ENCODE results near the gene RGS14.

Gene RGS14

DNA sequence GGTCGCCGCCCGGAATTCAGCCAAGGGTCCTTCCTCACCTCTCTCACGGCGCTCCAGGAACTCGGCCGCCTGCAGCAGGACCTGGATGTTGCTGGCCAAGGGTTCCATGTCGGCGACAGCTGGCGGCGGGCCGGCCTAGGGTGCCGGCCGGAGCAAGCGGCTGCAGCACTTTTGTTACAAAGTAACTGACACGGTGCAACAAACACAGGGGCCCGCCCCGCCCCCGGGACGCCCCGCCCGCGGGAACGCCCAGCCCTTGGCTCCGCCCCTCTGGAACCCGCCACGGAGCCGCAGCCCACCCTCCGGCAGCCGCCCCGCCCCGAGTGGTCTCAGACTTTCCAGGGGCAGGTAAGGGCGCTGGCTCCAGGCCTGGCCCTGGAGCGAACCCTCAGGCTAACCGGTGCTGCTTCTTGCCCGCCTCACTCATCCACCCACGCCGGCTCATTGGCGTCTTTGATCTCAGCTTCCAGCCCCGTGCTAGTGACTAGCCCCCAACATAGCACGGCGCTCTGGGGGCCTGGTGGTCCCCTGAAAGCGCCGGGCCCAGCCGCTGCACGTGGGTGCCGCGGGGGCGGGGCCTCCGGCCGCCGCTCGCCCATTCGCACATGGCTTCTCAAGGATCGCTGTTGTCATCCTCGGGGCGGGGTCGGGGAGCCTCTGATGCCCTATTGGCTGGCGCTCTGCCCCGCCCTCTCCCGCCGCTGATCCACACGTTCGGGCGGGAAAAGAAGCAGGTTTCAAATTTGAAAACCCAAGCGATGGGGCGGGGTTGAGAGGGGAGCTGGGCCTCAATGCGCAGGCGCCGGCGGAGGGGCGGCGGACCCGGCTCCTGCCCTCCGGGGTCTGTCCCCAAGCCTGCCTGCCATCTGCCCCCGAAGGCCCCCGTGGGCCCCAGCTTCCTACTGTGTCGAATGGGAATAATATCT is 45.7 kb upstream of the RGS14 start, which contains the start of gene MXD3:
MXD3 (minus strand) TSS at position 176 of the 926 bp plus-strand sequence; CDS start at position 108, 68 bp downstream.
- TF ChIP-seq EZH2phosphoT487 (IDR thresholded peaks at IDR 0.05; ENCODE audit: low read length), result no peak
- TF ChIP-seq, protein P1, sequence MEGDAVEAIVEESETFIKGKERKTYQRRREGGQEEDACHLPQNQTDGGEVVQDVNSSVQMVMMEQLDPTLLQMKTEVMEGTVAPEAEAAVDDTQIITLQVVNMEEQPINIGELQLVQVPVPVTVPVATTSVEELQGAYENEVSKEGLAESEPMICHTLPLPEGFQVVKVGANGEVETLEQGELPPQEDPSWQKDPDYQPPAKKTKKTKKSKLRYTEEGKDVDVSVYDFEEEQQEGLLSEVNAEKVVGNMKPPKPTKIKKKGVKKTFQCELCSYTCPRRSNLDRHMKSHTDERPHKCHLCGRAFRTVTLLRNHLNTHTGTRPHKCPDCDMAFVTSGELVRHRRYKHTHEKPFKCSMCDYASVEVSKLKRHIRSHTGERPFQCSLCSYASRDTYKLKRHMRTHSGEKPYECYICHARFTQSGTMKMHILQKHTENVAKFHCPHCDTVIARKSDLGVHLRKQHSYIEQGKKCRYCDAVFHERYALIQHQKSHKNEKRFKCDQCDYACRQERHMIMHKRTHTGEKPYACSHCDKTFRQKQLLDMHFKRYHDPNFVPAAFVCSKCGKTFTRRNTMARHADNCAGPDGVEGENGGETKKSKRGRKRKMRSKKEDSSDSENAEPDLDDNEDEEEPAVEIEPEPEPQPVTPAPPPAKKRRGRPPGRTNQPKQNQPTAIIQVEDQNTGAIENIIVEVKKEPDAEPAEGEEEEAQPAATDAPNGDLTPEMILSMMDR (IDR thresholded peaks at IDR 0.05; ENCODE audit: low read length), result no peak
- no peak for TF ChIP-seq EZH2 (optimal IDR thresholded peaks at IDR 0.05; ENCODE audit: low read depth, low read length)
- Histone ChIP-seq H4K20me1 (ENCODE audit: insufficient read depth, low read length) (no peaks in the 10 kb centered on the region), H3K4me3 (ENCODE audit: low read length) (peak within 1 kb of the TSS; percentile 99), H3K9ac (ENCODE audit: low read length) (peak within 1 kb of the TSS; percentile 89), H3K27ac (ENCODE audit: low read length) (peak within 1 kb of the TSS; percentile 93), H3K36me3 (replicated peaks; ENCODE audit: insufficient read depth, low read length) (no peaks in the 10 kb centered on the region), H3K4me2 (ENCODE audit: low read depth, low read length) (peak within 1 kb of the TSS; percentile 98), H3K9me3 (replicated peaks; ENCODE audit: insufficient read depth, low read length) (no peaks in the 10 kb centered on the region), H3K27me3 (replicated peaks; ENCODE audit: insufficient read depth, low read length) (no peaks in the 10 kb centered on the region), H3K79me2 (ENCODE audit: low read length) (peaks cover 46% of the 10 kb centered on the region), H3K9me2 (replicated peaks; ENCODE audit: insufficient read depth, low read length) (no peaks in the 10 kb centered on the region), H2AFZ (ENCODE audit: low read length) (0 out of 2 replicates have a peak within 1 kb of the TSS, but pooled peaks have one; percentile 44), H3K4me1 (ENCODE audit: low read length) (peaks cover 18% of the 10 kb centered on the region), H3F3A (ENCODE audit: insufficient read depth, low read length) (peaks cover 51% of the 10 kb centered on the region)
- peak; percentile 99 for DNase-seq

DNA sequence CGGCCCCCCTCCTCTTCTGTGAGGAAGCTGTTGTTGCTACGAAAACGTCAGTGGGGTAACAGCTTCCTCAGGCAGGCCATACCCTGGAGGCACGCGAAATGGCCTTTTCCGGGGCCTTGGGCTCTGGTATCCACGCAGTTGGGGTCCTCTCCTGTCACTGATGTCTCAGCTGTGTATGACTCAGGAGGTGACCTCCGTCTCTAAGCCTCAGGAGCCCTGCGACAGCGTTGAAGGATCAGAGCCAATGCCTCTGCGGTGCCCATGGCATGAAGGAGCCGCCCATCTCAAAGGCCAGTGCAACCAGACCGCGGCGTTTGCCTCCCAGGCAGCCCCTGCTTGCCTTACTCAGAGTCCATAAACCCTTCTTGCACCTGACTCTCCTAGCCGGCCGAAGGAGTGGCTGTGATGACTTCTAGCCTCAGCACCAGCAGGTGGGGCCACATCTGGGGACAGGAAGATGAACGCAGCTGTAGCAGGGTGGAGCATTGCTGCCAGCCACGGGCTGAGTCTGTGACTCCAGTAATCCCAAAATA is 45.0 kb upstream of the RGS14 start:
- Histone ChIP-seq H4K20me1 (ENCODE audit: insufficient read depth, low read length) (no peaks in the 10 kb centered on the region), H3F3A (ENCODE audit: insufficient read depth, low read length) (peaks cover 46% of the 10 kb centered on the region), H3K9ac (ENCODE audit: low read length) (peak overlapping the region; percentile 89), H3K4me3 (ENCODE audit: low read length) (peak overlapping the region; percentile 99), H3K9me3 (replicated peaks; ENCODE audit: insufficient read depth, low read length) (no peaks in the 10 kb centered on the region), H3K4me2 (ENCODE audit: low read depth, low read length) (peak overlapping the region; percentile 98), H3K27me3 (replicated peaks; ENCODE audit: insufficient read depth, low read length) (no peaks in the 10 kb centered on the region), H3K4me1 (ENCODE audit: low read length) (peaks cover 18% of the 10 kb centered on the region), H2AFZ (ENCODE audit: low read length) (no peak overlapping the region), H3K27ac (ENCODE audit: low read length) (peak overlapping the region; percentile 93), H3K36me3 (replicated peaks; ENCODE audit: insufficient read depth, low read length) (no peaks in the 10 kb centered on the region), H3K79me2 (ENCODE audit: low read length) (peaks cover 39% of the 10 kb centered on the region), H3K9me2 (replicated peaks; ENCODE audit: insufficient read depth, low read length) (no peaks in the 10 kb centered on the region)
- DNase-seq, result peak; percentile 86
- no peak for TF ChIP-seq EZH2phosphoT487 (IDR thresholded peaks at IDR 0.05; ENCODE audit: low read length)
- TF ChIP-seq, protein P1 (IDR thresholded peaks at IDR 0.05; ENCODE audit: low read length), result peak; percentile 41
- TF ChIP-seq EZH2 (optimal IDR thresholded peaks at IDR 0.05; ENCODE audit: low read depth, low read length), result no peak

GRCh38 chr5:177313561-177314259 is 44.0 kb upstream of the RGS14 start:
- H3K4me3 ChIP-seq (ENCODE audit: low read length), result no peak overlapping the region
- peaks cover 42% of the 10 kb centered on the region for H3F3A ChIP-seq (ENCODE audit: insufficient read depth, low read length)
- no peaks in the 10 kb centered on the region for H3K36me3 ChIP-seq (replicated peaks; ENCODE audit: insufficient read depth, low read length)
- H3K27ac ChIP-seq (ENCODE audit: low read length), result no peak overlapping the region
- peak overlapping the region; percentile 98; the same call in 1 of the 2 replicates for H3K4me2 ChIP-seq (ENCODE audit: low read depth, low read length)
- H3K9ac ChIP-seq (ENCODE audit: low read length), result no peak overlapping the region
- no peaks in the 10 kb centered on the region for H3K27me3 ChIP-seq (replicated peaks; ENCODE audit: insufficient read depth, low read length)
- no peak for TF ChIP-seq EZH2phosphoT487 (IDR thresholded peaks at IDR 0.05; ENCODE audit: low read length)
- TF ChIP-seq EZH2 (optimal IDR thresholded peaks at IDR 0.05; ENCODE audit: low read depth, low read length), result no peak
- TF ChIP-seq, protein P1 (IDR thresholded peaks at IDR 0.05; ENCODE audit: low read length), result no peak
- H3K9me2 ChIP-seq (replicated peaks; ENCODE audit: insufficient read depth, low read length), result no peaks in the 10 kb centered on the region
- H3K79me2 ChIP-seq (ENCODE audit: low read length), result peaks cover 30% of the 10 kb centered on the region
- no peak overlapping the region for H2AFZ ChIP-seq (ENCODE audit: low read length)
- H3K9me3 ChIP-seq (replicated peaks; ENCODE audit: insufficient read depth, low read length), result no peaks in the 10 kb centered on the region
- H4K20me1 ChIP-seq (ENCODE audit: insufficient read depth, low read length), result no peaks in the 10 kb centered on the region
- peaks cover 18% of the 10 kb centered on the region for H3K4me1 ChIP-seq (ENCODE audit: low read length)
- no peak for DNase-seq

Measured in MM.1S (cell line).